K562 (cell line): Measurements from ENCODE around the gene EMC10. TPM values are rescaled to one million over a fixed set of nuclear protein-coding genes. Genes with fewer than 3 reads are reported as not detected.

Experiments
- ATAC-seq: fragments of 200-7000 bp; cut with Tn5 transposase; 3 replicates; pipeline ENCODE4 v1.9.1; 2020; ENCODE audit warnings: moderate library complexity
- BruUV-seq: library from RNA; stranded (reverse); fragments of 400-500 nt; replicated peaks from 2 replicates; lab custom pipeline; 2021; lab: Mats Ljungman, UMichigan
- CTCF ChIA-PET: fragments of 300-600 bp; formaldehyde crosslinking; extraction: SDS; loops from one replicate; lab custom pipeline; 2021; ENCODE audit warnings: low intra/inter-chr PET ratio; lab: Yijun Ruan, JAX
- POLR2A ChIA-PET: fragments of 300-600, 350-650 bp; sonication (Branson Sonifier 250); formaldehyde crosslinking; extraction: SDS; loops from one replicate; lab custom pipeline; 2021; ENCODE audit warnings: antibody characterized with exemption, inconsistent platforms; lab: Yijun Ruan, JAX
- DNase-seq, 4 experiments: peaks; one replicate each; pipeline versions ENCODE4 v3.0.0 to v3.0.0-alpha.2; 2011 to 2018; ENCODE audit warnings: low spot score in 3 of 4, mixed read lengths in 3 of 4; ENCODE audit errors: extremely low read depth in 1 of 4
- FAIRE-seq: peaks from 2 replicates; lab custom pipeline; 2011; peaks lifted over from hg19 to GRCh38; lab: Jason Lieb, UNC
- H2AFZ ChIP-seq: 2 replicates; pipeline ENCODE4 v1.6.0; 2011; ENCODE audit warnings: low read depth, low read length, control low read depth, inconsistent platforms
- H3K27ac ChIP-seq: fragments of 200-600 bp; 3 replicates; pipeline ENCODE4 v1.8.0; 2011; ENCODE audit warnings: low read depth, mild to moderate bottlenecking, control low read depth, inconsistent platforms, low read length, moderate library complexity, mixed read lengths; ENCODE audit errors: extremely low read depth
- H3K27me3 ChIP-seq, 2 experiments: fragments of 300-600 bp in 1 of 2; 2 replicates in 1 of 2; 3 replicates in 1 of 2; pipeline versions ENCODE4 v1.6.0 to v1.8.0; 2011; ENCODE audit warnings: inconsistent platforms in 2 of 2, low read length in 2 of 2, mild to moderate bottlenecking in 1 of 2, mixed read lengths in 1 of 2, moderate library complexity in 1 of 2; ENCODE audit not compliant: control insufficient read depth in 2 of 2, insufficient read depth in 2 of 2
- H3K36me3 ChIP-seq: fragments of 300-600 bp; 3 replicates; pipeline ENCODE4 v1.8.0; 2011; ENCODE audit warnings: mild to moderate bottlenecking, low read length, inconsistent platforms; ENCODE audit not compliant: control insufficient read depth, insufficient read depth
- H3K4me1 ChIP-seq, 2 experiments: fragments of 200-600 bp in 1 of 2; replicated peaks in 1 of 2; 2 replicates in 1 of 2; 3 replicates in 1 of 2; pipeline versions ENCODE4 v1.5.1 to v1.8.0; 2011; ENCODE audit warnings: inconsistent platforms in 2 of 2, low read length in 2 of 2, mild to moderate bottlenecking in 1 of 2, mixed read lengths in 1 of 2, moderate library complexity in 1 of 2; ENCODE audit not compliant: control insufficient read depth in 2 of 2, insufficient read depth in 2 of 2
- H3K4me2 ChIP-seq: 2 replicates; pipeline ENCODE4 v1.6.1; 2011; ENCODE audit warnings: low read length, control low read depth, inconsistent platforms, mixed read lengths; ENCODE audit not compliant: insufficient read depth
- H3K4me3 ChIP-seq: fragments of 200-600 bp; sonication (generic), shearing (Covaris generic); 2 replicates; pipeline ENCODE4 v1.5.1; 2016; ENCODE audit warnings: control low read depth, inconsistent platforms
- H3K79me2 ChIP-seq: fragments of 200-600 bp; 3 replicates; pipeline ENCODE4 v1.8.0; 2011; ENCODE audit warnings: low read length, inconsistent platforms; ENCODE audit not compliant: control insufficient read depth, insufficient read depth
- H3K9ac ChIP-seq, 2 experiments: 2 replicates each; pipeline versions ENCODE4 v1.6.0 to v1.6.1; 2011; ENCODE audit warnings: low read depth in 2 of 2, low read length in 2 of 2, control low read depth in 1 of 2, inconsistent platforms in 1 of 2, mild to moderate bottlenecking in 1 of 2, mixed read lengths in 1 of 2; ENCODE audit not compliant: insufficient read depth in 1 of 2
- H3K9me1 ChIP-seq: one replicate; pipeline ENCODE4 v1.6.0; 2011; ENCODE audit warnings: inconsistent platforms, mild to moderate bottlenecking, low read length, moderate library complexity; ENCODE audit not compliant: control insufficient read depth, insufficient read depth
- H3K9me3 ChIP-seq: replicated peaks from 2 replicates; pipeline ENCODE4 v1.5.1; 2011; ENCODE audit warnings: low read depth, low read length, inconsistent platforms; ENCODE audit not compliant: control insufficient read depth, insufficient read depth
- H4K20me1 ChIP-seq: replicated peaks from 2 replicates; pipeline ENCODE4 v1.6.1; 2011; ENCODE audit warnings: low read length, inconsistent platforms, mixed read lengths; ENCODE audit not compliant: control insufficient read depth, insufficient read depth
- ZC3H4 ChIP-seq: sonication (generic); formaldehyde crosslinking; IDR thresholded peaks from 2 replicates; pipeline ENCODE4 v1.9.0; 2021; ENCODE audit warnings: missing genetic modification reagents, borderline replicate concordance
- WGBS: fragments of 100-300 bp; shearing (Covaris generic); methylation state at CpG from one replicate; pipeline ENCODE4 v1.1.6; 2016; ENCODE audit warnings: low coverage, mixed read lengths; ENCODE audit not compliant: insufficient coverage; ENCODE audit errors: missing lambda C conversion rate; 5-methylcytosine and 5-hydroxymethylcytosine counted together
- in situ Hi-C: fragments of 300-500 bp; cut with MboI; formaldehyde crosslinking; loops from 4 replicates; pipeline ENCODE4 v1.15.0; 2018; ENCODE audit warnings: inconsistent platforms, mixed read lengths
- intact Hi-C: fragments of 100-400 bp; cut with micrococcal nuclease; formaldehyde crosslinking; loops from 2 replicates; pipeline ENCODE4 v1.14.2; 2022
- polyA plus RNA-seq, 8 experiments: library from polyadenylated mRNA; depleted of rRNA in 4 of 8; stranded (reverse) in 5 of 8; unstranded in 3 of 8; fragments of >200 nt; fragmentation: Nextera tagmentation in 2 of 8; fragmentation: Illumina TruSeq in 1 of 8; extraction: Ambion mirVana in 2 of 8; extraction: Trizol in 1 of 8; gene quantifications; 2 replicates each; pipeline versions ENCODE4 v1.2.1 to v1.2.3, GENCODE V29; 2011 to 2014; ENCODE audit warnings: inconsistent platforms in 1 of 8, missing spikeins in 1 of 8
- total RNA-seq, 7 experiments: library from RNA; depleted of rRNA in 6 of 7; stranded (reverse); fragments of >200 nt in 6 of 7; fragmentation: Illumina TruSeq in 2 of 7; extraction: Trizol in 2 of 7; gene quantifications; 2 replicates each; pipeline versions ENCODE4 v1.2.1 to v1.2.3, GENCODE V29; 2011 to 2021; ENCODE audit warnings: low replicate concordance in 1 of 7
- TF ChIP-seq, protein P1 (sequence below), 3 experiments: IDR thresholded peaks in 2 of 3; conservative IDR thresholded peaks in 1 of 3; 2 replicates each; pipeline ENCODE4 v1.5.1; 2011 to 2012; ENCODE audit warnings: low read length in 3 of 3, mild to moderate bottlenecking in 3 of 3, control low read depth in 2 of 3, improper control_type of control experiment in 1 of 3, inconsistent platforms in 1 of 3, low read depth in 1 of 3, mixed read lengths in 1 of 3, moderate library complexity in 1 of 3; ENCODE audit not compliant: insufficient read depth in 2 of 3
- TF ChIP-seq, protein P2 (sequence below): IDR thresholded peaks from 2 replicates; pipeline ENCODE4 v1.6.1; 2016; ENCODE audit warnings: missing genetic modification characterization, missing compliant biosample characterization

The EMC10 gene
- total and polyA plus RNA-seq, 9 of the 15 experiments (the other 6 are each of a cell fraction or from before 2014, with no cell fraction given): 1.4 to 46.0 (median 13.1) TPM

DNA sequence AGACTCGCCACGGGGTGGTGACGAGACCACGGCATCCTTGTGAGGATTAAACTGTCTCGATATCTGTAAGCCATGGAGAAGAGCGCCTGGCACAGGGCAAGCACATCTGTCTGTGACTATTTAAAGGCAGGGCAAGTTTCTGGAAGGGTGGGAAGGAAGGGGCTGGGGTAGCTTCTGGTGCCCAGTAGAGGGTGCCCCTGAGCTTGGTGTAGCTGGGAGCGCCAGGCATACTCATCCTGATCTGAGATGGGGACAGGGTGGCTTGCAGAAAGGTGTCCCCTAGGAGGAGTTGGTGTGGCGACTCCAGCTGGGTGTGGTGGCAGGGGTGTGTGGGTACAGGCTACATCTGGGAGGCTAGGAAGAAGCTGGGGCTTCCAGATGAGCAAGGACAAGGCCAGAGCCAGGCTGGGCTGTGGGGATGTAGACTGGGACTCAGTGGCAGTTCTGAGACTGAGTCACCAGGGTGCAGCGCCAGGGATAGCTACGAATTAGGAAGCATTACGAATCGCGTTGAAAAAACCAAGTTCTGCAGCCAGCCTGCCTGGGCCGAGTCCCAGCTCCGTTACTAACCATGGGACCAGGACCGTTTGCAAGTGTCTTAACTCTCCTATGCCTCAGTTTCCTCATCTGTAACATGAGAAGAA, 60.5 kb downstream of the EMC10 start:
- H3K9me1 ChIP-seq: no peaks in the 10 kb centered on the region
- ChIA-PET CTCF (interaction anchor here (0.7 to 1.8 kb wide), 4 partner anchors 122 to 247 kb away, joined by 3 to 12 read pairs (median 4); no protein-coding TSS in a partner anchor), POLR2A (interaction anchor here (0.8 to 1.0 kb wide), 2 partner anchors 25 to 373 kb away, joined by 3 read pairs; no protein-coding TSS in a partner anchor)
- H3K4me2 ChIP-seq: no peak overlapping the region
- peaks cover 0 to 3% of the 10 kb centered on the region in 2 experiments; a peak in 1 of 5 replicates for H3K4me1 ChIP-seq
- H3K79me2 ChIP-seq: no peaks in the 10 kb centered on the region
- H4K20me1 ChIP-seq: peaks cover 2% of the 10 kb centered on the region; the same call in 1 of the 2 replicates
- intact Hi-C loops: loop anchor here (1.0 to 10.0 kb wide), 6 partner anchors 20 to 386 kb away; no protein-coding TSS in a partner anchor
- peaks cover 3% of the 10 kb centered on the region for H3K9me3 ChIP-seq
- H3K27me3 ChIP-seq: peaks cover 0 to 5% of the 10 kb centered on the region in 2 experiments; a peak in 1 of 5 replicates
- H3K36me3 ChIP-seq: no peaks in the 10 kb centered on the region
- 0 out of 2 replicates have a peak, but pooled peaks have one; percentile 44 for TF ChIP-seq ZC3H4
- TF ChIP-seq, protein P1, sequence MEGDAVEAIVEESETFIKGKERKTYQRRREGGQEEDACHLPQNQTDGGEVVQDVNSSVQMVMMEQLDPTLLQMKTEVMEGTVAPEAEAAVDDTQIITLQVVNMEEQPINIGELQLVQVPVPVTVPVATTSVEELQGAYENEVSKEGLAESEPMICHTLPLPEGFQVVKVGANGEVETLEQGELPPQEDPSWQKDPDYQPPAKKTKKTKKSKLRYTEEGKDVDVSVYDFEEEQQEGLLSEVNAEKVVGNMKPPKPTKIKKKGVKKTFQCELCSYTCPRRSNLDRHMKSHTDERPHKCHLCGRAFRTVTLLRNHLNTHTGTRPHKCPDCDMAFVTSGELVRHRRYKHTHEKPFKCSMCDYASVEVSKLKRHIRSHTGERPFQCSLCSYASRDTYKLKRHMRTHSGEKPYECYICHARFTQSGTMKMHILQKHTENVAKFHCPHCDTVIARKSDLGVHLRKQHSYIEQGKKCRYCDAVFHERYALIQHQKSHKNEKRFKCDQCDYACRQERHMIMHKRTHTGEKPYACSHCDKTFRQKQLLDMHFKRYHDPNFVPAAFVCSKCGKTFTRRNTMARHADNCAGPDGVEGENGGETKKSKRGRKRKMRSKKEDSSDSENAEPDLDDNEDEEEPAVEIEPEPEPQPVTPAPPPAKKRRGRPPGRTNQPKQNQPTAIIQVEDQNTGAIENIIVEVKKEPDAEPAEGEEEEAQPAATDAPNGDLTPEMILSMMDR (IDR thresholded peaks at IDR 0.05 in 2 of 3, conservative IDR thresholded peaks at IDR 0.05 in 1 of 3; ENCODE audit: insufficient read depth in 2 of 3, low read depth in 1 of 3, low read length in 3 of 3): peak; percentile 31 to 48 (median 40); a peak in 4 of 6 replicates
- TF ChIP-seq, protein P2, sequence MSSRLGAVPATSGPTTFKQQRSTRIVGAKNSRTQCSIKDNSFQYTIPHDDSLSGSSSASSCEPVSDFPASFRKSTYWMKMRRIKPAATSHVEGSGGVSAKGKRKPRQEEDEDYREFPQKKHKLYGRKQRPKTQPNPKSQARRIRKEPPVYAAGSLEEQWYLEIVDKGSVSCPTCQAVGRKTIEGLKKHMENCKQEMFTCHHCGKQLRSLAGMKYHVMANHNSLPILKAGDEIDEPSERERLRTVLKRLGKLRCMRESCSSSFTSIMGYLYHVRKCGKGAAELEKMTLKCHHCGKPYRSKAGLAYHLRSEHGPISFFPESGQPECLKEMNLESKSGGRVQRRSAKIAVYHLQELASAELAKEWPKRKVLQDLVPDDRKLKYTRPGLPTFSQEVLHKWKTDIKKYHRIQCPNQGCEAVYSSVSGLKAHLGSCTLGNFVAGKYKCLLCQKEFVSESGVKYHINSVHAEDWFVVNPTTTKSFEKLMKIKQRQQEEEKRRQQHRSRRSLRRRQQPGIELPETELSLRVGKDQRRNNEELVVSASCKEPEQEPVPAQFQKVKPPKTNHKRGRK (tag): no peak
- BruUV-seq: no TSS peak
- H3K4me3 ChIP-seq: no peak overlapping the region
- FAIRE-seq: no peak
- in situ Hi-C loops: loop anchor here (10.0 kb wide), 1 partner anchor 378 kb away; the partner anchor contains the start of gene KLK4
- H2AFZ ChIP-seq: no peak overlapping the region
- 57% methylated on average over 16 of the region's 16 CpGs for WGBS
- ATAC-seq: peak; percentile 59
- no peak overlapping the region for H3K27ac ChIP-seq
- DNase-seq: no peak
- no peak overlapping the region for H3K9ac ChIP-seq
